HUES6 (cell line): Measurements from ENCODE around the gene TTLL7.

ENCODE experiments used
- H3K27ac ChIP-seq: 2 replicates; pipeline ENCODE4 v1.7.0; 2013; ENCODE audit warnings: low read depth, mild to moderate bottlenecking, low read length, inconsistent platforms
- H3K27me3 ChIP-seq: 2 replicates; pipeline ENCODE4 v1.6.1; 2013; ENCODE audit warnings: low read length; ENCODE audit not compliant: control insufficient read depth, insufficient read depth
- H3K36me3 ChIP-seq: 2 replicates; pipeline ENCODE4 v1.6.1; 2013; ENCODE audit warnings: low read length; ENCODE audit not compliant: control insufficient read depth, insufficient read depth
- H3K4me1 ChIP-seq: 2 replicates; pipeline ENCODE4 v1.6.1; 2013; ENCODE audit warnings: low read length; ENCODE audit not compliant: control insufficient read depth, insufficient read depth
- H3K4me3 ChIP-seq: 2 replicates; pipeline ENCODE4 v1.5.1; 2013; ENCODE audit warnings: low read depth, low read length
- H3K9ac ChIP-seq: one replicate; pipeline ENCODE4 v1.6.1; 2013; ENCODE audit warnings: mild to moderate bottlenecking, low read length
- H3K9me3 ChIP-seq: 2 replicates; pipeline ENCODE4 v1.6.1; 2013; ENCODE audit warnings: low read depth, low read length; ENCODE audit not compliant: control insufficient read depth, insufficient read depth

Gene TTLL7

DNA sequence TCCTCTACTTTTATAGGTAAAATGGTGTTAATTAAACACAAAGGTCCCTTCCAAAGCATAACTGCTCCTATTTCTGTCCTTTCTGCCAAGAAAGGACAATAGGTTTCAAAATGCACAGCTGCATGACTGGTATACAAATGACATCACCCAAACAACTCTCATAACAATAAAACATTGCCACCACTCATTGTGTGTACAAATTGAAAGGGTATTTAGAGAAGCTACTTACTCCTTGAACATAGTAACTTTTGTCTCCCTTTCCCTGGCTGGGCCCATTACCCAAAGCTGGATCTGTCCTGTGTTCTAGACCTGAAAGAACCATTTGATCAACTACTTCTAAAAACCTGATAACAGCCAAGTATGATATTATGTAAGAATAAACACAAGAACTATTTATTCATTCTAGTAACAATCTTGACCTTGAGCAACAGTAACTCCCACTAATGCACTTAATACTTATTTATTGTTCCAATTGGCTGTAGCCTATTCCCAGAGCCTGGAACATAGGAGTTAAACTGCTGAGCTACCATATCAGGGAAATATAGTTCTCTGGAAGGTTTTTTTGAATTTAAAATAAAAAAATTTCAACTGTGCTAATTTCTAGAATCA is 38.2 kb downstream of the TTLL7 start:
- Histone ChIP-seq H3K27me3 (no peaks in the 10 kb centered on the region), H3K4me3 (no peak overlapping the region), H3K9ac (no peak overlapping the region), H3K27ac (no peak overlapping the region), H3K4me1 (no peaks in the 10 kb centered on the region), H3K9me3 (no peaks in the 10 kb centered on the region), H3K36me3 (no peaks in the 10 kb centered on the region)

DNA sequence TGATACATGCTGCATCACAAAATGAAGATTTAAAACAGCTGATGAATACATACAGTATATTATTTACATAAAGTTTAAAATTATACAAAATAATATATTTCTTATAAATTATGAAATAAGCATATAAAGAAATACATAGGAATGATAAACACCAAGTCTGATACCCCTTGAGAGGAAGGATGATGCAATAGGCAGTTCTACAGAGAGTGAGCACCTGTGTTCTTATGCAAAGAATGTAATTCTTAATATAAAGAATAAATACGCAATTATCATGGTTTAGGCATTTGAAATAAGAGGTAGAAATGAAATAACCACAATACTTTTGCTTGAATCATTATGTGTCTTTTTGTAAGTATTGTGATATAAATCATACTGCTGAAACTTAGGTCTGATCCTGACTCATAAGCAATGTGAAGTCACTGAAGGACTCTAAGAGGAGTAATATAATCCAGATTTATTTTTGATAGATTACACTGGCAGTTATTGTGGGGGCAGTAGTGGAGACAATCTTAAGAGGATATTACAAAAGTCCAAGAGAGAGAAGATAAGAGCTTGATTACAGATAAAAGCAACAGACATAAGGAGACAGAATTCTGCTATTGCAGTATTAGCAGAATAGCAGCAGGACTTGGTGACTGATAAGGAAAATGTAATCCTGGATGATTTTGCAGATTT is 39.0 kb downstream of the TTLL7 start:
- Histone ChIP-seq H3K4me3 (no peak overlapping the region), H3K4me1 (no peaks in the 10 kb centered on the region), H3K27me3 (no peaks in the 10 kb centered on the region), H3K9me3 (no peaks in the 10 kb centered on the region), H3K36me3 (no peaks in the 10 kb centered on the region), H3K9ac (no peak overlapping the region), H3K27ac (no peak overlapping the region)

DNA sequence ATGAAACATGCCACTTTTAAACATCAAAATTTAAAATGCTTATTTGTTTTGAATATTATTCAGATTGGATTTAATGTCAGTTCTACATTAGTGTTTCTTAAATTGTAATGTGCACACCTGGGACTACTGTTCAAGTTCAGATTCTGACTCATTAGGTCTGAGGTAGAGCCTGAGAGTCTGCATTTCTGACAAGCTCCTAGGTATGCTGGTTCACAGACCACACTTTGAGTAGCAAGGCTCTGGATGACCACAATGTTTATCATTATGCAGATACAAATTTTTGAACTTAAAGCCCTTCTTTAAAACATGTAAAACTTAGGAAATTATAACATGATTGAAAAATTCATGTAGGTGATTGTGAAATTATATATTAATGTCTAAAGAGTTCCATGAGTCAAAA is 40.2 kb downstream of the TTLL7 start:
- Histone ChIP-seq H3K9me3 (no peaks in the 10 kb centered on the region), H3K36me3 (no peaks in the 10 kb centered on the region), H3K9ac (no peak overlapping the region), H3K27ac (no peak overlapping the region), H3K4me3 (no peak overlapping the region), H3K27me3 (no peaks in the 10 kb centered on the region), H3K4me1 (no peaks in the 10 kb centered on the region)

DNA sequence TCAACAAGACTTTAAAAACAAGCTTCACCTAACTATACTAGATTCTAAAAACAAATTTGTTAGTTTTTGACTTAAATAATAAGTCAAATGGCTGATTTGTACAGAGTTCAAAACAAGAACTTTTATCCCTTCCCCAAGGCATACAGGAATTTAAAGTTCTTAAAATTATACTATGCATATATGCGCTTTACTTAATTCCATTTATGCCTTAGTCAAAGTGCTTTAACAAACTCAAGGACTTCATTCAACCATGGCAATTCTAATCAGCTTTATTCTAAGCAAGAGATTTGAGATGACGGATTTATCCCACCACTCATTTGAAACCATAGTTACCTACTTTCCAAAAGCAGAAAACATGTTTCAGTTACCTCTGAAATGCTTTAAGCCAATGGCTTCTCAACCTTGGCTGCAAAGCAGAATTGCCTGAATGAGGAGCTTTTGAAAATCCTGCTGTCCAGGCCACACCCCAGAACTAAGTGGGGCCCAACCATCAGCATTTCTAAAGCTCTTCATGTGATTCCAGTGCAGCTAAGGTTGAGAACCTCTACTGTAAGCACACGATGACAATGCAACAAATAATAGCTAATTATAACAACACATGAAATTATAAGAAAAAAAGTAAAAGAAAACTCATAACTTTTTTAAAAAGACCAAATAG is 44.6 kb downstream of the TTLL7 start:
- no peak overlapping the region for H3K9ac ChIP-seq
- H3K4me1 ChIP-seq = no peaks in the 10 kb centered on the region
- H3K27ac ChIP-seq = no peak overlapping the region
- no peak overlapping the region for H3K4me3 ChIP-seq
- H3K36me3 ChIP-seq = no peaks in the 10 kb centered on the region
- H3K27me3 ChIP-seq = no peaks in the 10 kb centered on the region
- no peaks in the 10 kb centered on the region for H3K9me3 ChIP-seq

DNA sequence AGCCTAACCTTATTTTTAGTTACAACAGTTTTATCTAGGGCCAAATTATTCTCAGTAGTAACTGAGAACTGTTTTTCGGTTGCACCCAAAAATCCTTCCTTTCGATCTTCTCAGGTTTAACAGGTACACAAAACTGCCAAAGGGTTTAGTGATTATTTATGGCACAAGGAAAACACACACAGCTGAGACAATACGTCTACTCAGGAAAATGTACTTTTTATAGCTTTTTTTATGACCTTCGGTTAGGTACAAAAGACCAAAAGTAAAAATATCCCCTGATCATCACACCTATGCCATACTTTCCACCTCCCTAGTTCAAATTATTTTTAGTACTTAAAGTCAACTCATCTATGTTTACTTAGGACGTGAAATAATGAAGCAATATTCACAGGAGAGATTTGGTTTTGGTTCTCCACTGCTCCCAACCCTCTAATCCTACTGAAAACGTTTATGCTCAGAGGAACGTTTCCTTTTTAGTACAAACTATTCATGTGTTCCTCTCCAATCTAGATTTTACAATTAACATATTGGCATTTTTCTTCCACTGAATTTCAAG is 48.7 kb downstream of the TTLL7 start:
- no peaks in the 10 kb centered on the region for H3K9me3 ChIP-seq
- H3K27ac ChIP-seq = no peak overlapping the region
- H3K36me3 ChIP-seq = no peaks in the 10 kb centered on the region
- no peaks in the 10 kb centered on the region for H3K27me3 ChIP-seq
- H3K9ac ChIP-seq = no peak overlapping the region
- H3K4me3 ChIP-seq = no peak overlapping the region
- no peaks in the 10 kb centered on the region for H3K4me1 ChIP-seq

DNA sequence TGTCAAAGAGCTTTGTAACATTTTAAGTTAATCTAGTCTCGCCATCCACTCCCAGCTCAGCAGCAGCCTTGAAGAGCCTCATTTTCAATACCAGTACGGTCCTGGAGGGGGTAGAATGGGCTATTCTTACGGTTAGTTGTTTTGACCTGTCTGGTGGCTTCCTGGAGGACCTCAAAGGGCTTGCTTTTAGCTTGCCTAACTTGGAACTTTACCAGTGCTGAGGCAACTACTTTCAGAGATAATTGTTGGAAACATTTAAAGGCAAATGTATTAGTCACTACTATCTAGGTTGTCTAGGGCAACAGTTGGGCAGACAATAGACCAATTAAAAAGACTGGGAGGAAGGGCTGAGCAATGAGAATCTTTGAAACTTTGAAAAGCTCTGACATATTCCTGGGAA is 56.0 kb downstream of the TTLL7 start:
- H3K27me3 ChIP-seq = no peaks in the 10 kb centered on the region
- no peak overlapping the region for H3K27ac ChIP-seq
- no peaks in the 10 kb centered on the region for H3K36me3 ChIP-seq
- 0 out of 2 replicates have a peak, but pooled peaks cover 4% of the 10 kb centered on the region for H3K9me3 ChIP-seq
- H3K9ac ChIP-seq = no peak overlapping the region
- H3K4me1 ChIP-seq = no peaks in the 10 kb centered on the region
- no peak overlapping the region for H3K4me3 ChIP-seq

DNA sequence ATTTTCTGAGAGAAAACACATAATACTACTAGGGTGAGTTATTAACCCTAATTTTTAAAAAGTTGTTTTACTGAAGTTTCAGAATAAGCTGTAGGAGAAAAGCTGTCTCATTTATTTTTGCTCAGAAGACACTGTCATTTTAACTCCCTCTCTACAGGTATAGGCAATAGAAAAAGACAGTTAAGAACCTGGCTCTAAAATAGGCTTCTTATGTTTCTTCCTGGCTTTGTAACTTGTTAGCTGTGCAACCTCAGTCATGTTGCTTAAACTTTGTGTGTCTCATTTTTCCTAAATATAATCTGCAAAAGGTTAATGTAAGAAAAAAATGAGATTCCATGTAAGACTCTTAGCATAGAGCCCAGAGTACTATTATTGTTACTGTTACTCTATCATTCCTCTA is 64.4 kb downstream of the TTLL7 start:
- Histone ChIP-seq H3K4me3 (no peak overlapping the region), H3K36me3 (no peaks in the 10 kb centered on the region), H3K27ac (no peak overlapping the region), H3K9me3 (no peaks in the 10 kb centered on the region), H3K27me3 (no peaks in the 10 kb centered on the region), H3K4me1 (no peaks in the 10 kb centered on the region), H3K9ac (no peak overlapping the region)

DNA sequence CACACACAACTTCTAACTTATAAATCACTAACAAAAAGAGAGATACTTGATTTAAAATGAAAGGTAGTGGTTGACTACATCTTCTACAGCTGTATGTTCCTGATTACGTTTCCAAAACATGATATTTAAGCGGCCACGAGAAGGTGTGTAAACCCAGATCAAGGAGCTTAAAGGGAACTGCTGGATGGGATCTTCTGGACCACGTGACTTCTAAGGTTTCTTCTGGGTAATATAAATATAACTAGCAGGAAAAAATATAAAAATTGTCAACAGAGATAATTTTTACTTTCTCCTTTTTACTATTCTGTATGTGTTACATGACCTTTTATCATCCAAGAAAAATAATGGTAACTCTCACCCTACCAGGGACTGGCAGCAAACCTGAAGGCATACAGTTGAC is 66.2 kb downstream of the TTLL7 start:
- Histone ChIP-seq H3K9ac (no peak overlapping the region), H3K9me3 (no peaks in the 10 kb centered on the region), H3K4me1 (no peaks in the 10 kb centered on the region), H3K36me3 (no peaks in the 10 kb centered on the region), H3K27ac (no peak overlapping the region), H3K4me3 (no peak overlapping the region), H3K27me3 (no peaks in the 10 kb centered on the region)

DNA sequence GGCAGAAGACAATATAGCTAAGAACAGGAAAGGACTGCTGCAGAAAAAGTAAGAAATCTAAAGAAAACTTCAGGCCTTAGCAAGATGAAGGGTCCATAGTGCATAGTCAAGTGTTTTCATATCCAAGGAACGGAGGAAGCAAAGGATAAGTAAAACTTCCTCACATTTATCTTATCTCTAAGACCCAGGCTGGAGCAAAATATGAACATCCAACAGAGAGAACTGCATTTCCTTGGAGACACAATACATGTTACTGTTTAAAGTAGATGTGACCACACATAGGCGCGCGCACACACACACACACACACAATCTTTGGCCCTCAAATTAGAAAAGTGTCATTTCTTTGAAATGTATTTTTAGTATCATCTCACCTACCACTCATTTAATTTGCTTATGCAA is 66.7 kb downstream of the TTLL7 start:
- Histone ChIP-seq H3K9ac (no peak overlapping the region), H3K9me3 (no peaks in the 10 kb centered on the region), H3K4me3 (no peak overlapping the region), H3K36me3 (no peaks in the 10 kb centered on the region), H3K27ac (no peak overlapping the region), H3K4me1 (no peaks in the 10 kb centered on the region), H3K27me3 (no peaks in the 10 kb centered on the region)

DNA sequence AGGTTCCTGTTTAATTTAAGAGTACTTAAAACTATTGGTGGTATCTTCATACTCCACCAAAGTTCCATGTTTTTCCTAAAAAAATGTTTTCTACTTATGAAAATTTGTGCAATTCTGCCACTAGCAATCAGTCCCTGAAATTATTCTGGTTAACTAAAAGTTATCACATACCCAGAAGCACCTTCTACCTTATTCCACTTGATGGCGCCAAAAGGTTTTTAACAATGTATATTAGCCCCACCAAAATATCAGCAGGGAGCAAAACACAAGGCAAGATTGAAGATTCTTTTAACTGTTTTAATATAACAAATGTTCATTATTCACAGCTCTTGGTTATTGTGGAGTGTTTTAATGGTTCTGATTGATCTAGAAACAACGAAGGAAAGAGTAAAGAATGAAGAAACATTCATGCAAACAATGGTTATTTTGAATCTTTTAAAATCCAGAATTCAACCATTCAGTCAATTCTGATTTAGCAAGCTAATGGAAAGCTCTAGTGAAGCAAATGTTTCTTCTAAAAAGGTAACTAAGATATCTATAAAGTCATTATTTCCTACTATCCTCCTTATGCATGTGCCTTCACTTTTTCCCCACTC is 67.2 kb downstream of the TTLL7 start:
- no peak overlapping the region for H3K27ac ChIP-seq
- H3K36me3 ChIP-seq = no peaks in the 10 kb centered on the region
- H3K9ac ChIP-seq = no peak overlapping the region
- H3K4me3 ChIP-seq = no peak overlapping the region
- H3K9me3 ChIP-seq = no peaks in the 10 kb centered on the region
- no peaks in the 10 kb centered on the region for H3K4me1 ChIP-seq
- H3K27me3 ChIP-seq = no peaks in the 10 kb centered on the region

DNA sequence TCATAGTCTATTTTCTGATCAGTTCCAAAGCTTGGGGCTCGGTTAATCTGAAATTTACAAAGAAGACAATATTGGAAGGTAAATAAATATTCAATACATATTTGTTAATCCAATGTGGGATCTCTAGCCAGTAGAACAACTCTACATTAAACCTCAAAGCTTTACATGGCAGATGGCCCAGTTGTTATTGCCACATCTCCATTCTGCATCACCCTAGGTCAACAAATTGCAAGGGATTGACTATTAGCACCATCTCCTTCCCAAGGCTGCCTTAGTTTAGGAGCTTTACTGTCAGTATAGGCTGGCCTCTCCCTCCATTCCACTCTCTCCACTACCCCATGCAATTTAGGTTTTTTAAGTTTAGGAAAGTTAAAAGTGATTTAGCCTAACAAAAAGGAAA is 69.7 kb downstream of the TTLL7 start:
- H3K9ac ChIP-seq = no peak overlapping the region

More for the DNA sequence above, 69.7 kb downstream of the TTLL7 start:
- H3K36me3 ChIP-seq = no peaks in the 10 kb centered on the region
- H3K27me3 ChIP-seq = no peaks in the 10 kb centered on the region
- no peak overlapping the region for H3K27ac ChIP-seq
- no peaks in the 10 kb centered on the region for H3K9me3 ChIP-seq
- no peak overlapping the region for H3K4me3 ChIP-seq
- H3K4me1 ChIP-seq = no peaks in the 10 kb centered on the region
